Right forelimb (tissue), 1 donor: ENCODE data around the gene KCNN3.

ENCODE experiments used
- DNase-seq: peaks from one replicate; pipeline ENCODE4 v3.0.0-alpha.2; 2018

Gene KCNN3

DNA sequence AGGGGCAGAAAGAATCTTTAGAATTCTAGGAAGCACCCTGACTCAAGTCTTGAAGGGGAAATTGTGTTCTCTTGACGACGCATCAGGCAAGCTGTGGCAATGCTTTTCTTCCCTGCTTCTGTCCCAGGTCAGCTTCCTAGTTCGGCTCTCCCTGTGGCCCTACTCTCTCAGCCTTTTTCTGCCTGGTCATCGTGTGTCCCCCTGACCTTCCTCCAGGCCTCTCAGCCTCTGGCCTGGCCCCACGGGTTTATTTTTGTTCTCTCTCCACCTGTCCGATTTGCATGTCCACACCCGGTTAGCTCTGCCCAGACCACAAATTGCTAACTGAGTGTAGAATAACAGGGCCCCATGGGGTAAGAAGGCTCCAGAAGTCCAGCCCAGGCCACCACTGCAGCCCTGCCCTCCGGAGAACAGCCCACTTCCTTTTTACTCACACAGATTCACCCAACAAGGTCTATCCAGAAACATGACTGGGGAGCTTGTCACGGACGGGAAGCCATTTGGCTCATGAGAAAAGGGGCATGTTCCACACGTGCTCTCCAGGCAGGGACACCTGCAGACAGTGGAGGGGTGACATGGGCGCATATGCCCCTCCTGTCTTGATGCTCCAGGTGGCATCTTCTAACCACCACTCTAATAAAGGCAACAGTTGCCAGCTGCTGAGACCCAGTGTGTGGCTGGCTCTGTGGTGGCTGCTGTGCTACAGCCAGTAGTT, 9.8 kb downstream of the KCNN3 start:
- no peak for DNase-seq

DNA sequence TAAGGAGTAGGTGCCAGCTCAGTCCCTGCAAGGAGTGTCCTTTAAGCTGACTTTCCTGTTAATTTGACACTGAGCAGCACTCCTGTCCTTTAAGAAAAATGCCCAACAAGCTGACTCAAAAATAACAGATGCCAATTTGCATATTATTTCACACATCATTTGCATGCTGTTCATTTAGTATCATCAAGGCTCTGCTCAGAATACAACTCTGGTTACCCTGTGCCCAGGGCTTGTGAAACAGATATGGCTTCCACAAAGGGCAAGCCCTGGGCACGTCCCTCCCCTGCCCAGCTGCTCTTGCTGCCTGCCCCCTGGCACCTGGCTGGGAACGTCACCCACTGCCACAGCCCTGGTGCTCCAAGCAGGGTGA, 10.3 kb downstream of the KCNN3 start:
- DNase-seq, result no peak

- DNase-seq, result no peak
Measured at GRCh38 chr1:154859151-154859785, 10.8 kb downstream of the KCNN3 start.

GRCh38 chr1:154857441-154858215, 12.5 kb downstream of the KCNN3 start:
- DNase-seq, result no peak

DNA sequence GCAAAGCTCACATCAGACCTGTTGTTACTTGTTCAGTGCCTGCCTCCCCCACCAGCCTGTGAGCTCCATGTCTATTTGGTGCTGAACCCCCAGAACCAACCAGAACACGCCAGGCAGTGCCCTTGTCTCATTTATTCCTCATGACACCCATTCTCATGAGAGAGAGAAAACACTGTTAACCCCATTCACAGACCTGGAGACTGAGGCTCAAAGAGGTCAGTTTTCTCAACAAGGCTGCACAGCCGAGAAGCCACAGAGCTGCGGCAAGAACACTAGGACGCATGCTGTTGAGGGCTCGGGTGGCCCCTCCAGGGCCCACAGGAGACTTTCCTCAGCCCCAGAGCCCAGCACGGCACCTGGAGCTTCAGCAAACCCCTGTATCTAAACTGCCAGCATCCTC, 13.1 kb downstream of the KCNN3 start:
- no peak for DNase-seq

GRCh38 chr1:154856544-154856943, 13.5 kb downstream of the KCNN3 start:
- DNase-seq, result no peak

DNA sequence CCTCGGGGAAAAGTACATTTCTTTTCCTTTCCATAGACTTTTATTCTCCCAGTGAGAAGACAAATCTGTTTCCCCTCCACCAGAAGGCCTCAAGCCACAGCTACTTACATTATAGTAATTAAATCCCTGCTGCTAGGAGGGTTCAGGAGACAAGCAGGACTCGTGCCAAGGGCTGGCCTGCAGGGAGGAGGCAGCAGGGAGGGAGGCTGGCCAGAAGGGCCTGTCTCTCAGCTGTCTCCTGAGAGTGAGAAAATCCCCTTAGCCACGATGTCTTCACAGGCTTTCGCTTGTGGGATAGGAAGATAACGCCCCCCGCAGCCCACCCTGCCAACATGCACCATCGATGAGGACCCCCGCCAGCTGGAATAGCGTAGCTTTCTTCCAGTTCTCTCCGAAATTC, 14.0 kb downstream of the KCNN3 start:
- DNase-seq, result peak; percentile 77

DNA sequence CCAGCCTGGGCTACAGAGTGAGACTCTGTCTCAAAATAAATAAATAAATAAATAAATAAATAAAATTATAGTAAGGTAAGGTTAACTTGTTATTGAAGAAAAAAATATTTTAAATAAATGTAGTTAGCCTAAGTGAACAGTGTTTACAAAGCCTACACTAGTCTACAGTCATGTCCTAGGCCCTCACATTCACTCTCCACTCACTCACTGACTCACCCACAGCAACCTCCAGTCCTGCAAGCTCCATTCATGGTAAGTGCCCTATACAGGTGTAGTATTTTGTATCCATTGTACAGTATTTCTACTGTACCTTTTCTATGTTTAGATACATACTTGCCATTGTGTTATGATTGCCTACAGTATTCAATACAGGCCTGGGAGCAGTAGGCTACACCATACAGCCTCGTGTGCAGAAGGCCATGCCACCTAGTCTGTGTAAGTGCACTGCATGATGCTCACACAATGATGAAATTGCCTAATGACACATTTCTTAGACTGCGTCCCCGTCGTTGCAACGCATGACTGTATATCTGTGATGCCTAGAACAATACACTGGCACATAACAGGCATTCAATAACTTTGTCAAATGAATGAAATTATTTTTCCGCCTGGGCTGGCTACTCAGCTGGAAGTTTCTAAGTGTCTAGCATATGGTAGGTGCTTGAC, 14.8 kb downstream of the KCNN3 start:
- no peak for DNase-seq

DNA sequence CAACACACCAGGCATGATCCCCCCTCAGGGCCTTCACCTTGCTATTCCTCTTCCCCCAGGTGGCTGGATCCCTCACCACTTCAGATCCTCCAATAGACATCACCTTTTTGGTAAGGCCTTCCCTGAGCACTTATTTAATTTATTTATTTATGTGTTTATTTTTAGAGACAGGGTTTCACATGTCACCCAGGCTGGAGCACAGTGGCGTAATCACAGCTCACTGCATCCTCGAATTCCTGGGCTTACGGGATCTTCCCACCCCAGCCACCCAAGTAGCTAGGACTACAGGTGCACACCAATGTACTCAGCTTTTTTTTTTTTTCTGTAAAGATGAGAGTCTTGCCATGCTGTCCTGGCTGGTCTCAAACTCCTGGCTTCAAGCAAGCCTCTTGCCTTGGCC, 17.2 kb downstream of the KCNN3 start:
- no peak for DNase-seq

GRCh38 chr1:154851392-154852177, 18.5 kb downstream of the KCNN3 start:
- no peak for DNase-seq

- no peak for DNase-seq
Measured at GRCh38 chr1:154849645-154850131, 20.4 kb downstream of the KCNN3 start.

DNA sequence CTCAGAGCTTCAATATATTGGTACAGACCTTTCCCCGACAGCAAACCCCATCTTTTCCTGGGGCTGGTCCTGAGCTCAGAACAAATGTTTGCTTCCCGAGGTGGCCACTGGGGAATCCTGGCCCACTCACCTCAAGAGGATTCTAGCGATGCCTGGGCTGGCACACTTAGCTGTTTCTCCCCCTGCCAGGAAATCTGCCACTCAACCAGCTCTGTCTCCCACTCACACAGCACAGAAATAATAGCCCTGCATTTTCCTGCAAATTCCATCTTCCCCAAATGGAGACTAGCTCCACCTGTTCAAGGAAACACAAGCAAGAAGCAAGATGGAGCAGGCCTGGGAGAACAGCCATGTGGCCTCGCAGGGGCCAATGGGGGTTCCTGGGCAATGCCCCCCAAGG, 21.1 kb downstream of the KCNN3 start:
- no peak for DNase-seq

DNA sequence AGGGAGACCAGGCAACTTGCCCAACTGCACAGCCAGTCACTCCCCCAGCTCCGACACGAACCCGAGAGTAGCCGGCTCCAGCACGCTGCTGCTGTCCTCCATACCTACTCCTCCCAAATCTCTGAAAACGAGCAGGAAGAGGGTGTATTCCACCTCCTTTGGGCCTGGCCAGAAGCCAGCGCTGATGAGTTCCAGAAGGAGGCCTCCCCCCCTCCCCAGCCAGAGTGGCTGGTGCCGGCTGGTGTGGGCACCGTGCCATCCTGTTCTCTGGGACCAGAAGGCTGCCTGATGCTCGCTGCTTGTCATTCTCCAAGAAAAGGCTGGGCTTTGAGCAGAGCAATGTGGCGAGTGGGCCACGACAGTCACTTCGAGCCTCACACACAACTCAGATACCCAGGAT, 22.2 kb downstream of the KCNN3 start:
- peak; percentile 69 for DNase-seq

DNA sequence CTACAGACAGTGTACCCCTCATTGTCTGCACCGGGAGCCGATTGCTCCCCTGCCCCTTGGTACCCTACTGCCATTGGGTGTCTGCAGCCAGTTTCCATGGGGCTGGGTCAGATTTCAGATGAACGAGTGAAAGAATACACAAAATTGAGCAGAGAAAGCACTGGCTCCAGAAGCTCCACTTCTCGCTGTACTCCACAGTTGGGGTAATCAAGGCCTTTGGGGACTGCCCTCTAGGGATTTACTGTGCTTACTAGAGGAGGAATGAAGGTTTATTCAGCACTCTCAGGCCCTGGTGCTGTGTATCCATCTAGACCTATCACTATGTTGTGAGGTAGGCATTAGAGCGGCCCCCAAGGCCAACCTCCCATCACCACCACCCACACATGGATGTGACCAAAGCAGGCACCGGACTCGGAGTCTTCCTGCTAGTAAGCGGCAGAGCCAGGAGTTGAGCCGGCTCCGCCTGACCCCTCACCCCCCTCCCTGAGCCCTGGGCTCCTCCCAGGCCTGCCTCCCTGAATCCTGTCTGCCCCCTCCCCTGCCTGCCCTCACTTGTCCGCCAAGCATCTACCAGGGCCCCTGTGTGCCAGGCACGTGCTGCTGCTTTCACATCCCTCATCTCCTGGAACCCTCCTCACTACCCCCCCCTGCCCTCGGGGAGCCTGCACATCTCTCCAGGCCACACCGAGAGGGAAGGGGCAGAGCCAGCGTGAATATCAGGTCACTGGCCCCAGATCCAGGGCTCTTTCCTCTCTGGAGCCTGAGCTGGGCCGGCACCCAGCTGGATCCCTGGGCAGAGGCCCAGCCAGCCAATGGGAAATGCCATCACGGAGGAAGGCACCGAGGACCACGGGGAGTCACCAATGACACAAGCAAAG, 23.3 kb downstream of the KCNN3 start:
- DNase-seq, result no peak

GRCh38 chr1:154845879-154846278, 24.2 kb downstream of the KCNN3 start:
- DNase-seq, result no peak

DNA sequence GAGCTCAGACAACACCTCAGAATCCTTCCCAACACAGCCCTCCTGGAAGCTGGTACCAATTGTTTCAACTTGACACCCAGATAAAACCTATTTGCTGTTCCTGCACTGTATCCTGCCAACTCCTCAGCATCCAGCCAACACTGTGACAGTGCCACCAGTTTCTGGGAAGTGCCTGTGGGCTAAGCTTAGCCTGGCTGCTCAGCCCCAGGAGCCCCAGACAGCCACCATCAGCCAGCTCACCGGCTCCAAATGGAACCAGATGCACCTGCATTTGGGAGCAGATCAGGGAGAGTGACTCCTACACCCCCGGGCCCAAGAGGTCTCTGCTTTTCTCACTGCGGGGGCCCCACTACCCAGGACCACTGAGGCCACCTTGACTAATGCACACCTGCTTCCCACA, 24.9 kb downstream of the KCNN3 start:
- no peak for DNase-seq

GRCh38 chr1:154844297-154844681, 25.8 kb downstream of the KCNN3 start:
- DNase-seq, result no peak

DNA sequence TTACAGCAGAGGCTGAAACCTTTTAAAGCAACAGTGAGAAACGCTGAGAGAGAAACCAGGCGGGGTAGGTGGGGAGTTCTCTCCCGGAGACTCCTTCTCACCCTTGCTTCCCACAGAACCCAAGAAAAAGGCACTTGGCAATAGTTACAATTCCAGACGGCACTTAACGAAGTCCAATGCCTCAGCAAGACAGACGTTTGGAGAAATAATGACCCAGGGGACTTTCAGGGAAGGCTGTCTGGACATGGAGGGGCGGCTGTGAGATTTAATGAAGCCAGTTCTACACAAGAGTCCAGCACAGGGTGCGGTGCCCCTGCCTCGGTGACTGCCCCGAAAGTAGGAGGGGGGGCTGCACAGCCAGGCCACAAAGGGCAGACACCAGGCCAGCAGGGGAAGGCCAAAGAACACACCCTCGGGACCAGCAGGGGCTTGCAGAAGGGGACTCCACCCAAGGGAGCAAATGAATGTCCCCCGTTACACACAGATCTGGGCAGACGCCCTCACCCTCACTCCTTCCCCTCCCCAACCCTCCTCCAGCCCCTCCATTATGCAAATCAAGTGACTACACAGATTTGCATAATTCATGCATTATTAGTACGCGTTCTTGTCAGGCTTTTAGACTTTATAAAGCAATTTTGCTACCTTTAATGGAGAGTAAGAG, 26.3 kb downstream of the KCNN3 start:
- DNase-seq, result no peak

- DNase-seq, result no peak
Measured at GRCh38 chr1:154842635-154843034, 27.4 kb downstream of the KCNN3 start.

DNA sequence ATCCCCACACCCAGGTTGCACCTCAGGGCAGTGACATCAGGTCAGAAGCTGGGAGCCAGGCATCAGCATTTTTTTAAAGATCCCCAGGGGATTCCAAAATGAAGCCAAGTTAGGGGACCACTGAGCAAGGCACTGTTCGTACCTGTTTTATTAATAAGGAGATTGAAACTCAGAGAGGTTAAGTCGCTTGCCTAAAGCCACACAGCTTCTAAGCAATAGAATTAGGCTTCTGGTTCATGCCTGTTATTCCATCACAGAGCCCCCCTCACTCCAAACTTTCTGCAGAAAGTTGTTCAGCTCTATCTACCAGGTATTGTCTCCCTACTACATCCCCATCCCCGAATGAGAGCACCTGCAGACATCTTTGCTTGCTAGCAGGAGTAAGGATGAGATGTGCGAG, 28.7 kb downstream of the KCNN3 start:
- DNase-seq, result no peak
